GM18909 (cell line): ENCODE results near the gene RAB3C.

ENCODE experiments used
- ATAC-seq: cut with Tn5 transposase; IDR thresholded peaks from one replicate; pipeline ENCODE4 v1.9.1; 2021; ENCODE audit warnings: mild to moderate bottlenecking; ENCODE audit not compliant: unreplicated experiment, poor library complexity

Gene RAB3C

DNA sequence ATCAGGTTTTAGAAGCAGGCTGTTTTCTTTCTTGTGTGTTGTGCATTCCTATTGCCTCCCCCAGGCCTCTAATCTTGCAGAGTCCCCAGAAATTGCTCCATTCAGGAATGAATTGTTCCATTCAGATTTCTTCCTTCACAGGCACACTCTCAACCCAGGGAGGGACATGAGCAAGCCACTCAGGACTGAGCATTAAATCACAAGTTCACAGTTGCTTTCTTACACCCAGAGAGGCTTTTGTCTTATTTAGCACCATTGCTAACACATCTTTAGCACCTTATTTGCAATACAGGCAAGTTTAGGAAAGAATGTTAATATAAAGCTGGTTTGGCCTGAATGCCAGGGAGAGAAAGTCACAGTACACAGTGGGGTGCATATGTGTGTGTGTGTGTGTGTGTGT lies 221.4 kb downstream of the RAB3C start:
- no peak for ATAC-seq

DNA sequence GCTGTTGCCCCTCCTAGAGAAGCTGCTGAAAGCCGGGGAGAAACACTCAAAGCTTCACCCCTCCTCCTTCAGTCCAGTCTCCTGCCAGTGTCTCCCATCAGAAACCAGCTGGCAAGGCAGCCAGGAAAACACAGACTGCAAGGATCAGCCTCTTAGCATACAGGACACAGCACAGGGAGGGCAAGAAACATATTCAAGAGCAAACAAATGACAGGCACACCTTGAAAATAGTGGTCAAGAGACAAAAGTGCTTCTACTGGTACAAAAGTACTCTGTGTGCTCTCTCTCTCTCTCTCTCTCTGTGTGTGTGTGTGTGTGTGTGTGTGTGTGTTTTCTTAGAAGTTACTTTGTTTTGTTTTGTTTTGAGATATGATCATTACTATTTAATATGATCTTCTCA lies 227.2 kb downstream of the RAB3C start:
- no peak for ATAC-seq

GRCh38 chr5:58813855-58814254 lies 231.0 kb downstream of the RAB3C start:
- ATAC-seq, result no peak

GRCh38 chr5:58816181-58816731 lies 233.4 kb downstream of the RAB3C start:
- ATAC-seq, result no peak

- no peak for ATAC-seq
Measured at GRCh38 chr5:58818465-58818864, 235.6 kb downstream of the RAB3C start.

DNA sequence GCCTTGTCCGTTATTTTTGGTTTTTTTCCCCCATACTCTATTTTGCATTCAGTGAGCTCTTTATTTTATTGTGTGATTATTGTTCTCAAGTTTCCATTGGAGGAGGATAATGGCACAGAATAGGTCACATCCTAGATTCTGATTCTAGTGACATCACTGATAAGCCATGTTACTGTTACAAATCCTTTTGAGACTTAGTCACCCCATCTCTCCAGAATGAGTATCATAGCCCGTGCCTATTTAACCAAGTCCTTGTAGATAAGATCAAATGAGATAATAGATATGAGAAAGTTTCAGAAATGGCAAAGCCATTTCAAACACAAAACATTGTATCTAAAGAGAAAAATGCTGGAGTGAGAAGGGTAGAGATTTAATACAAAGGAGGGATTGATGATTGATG lies 242.6 kb downstream of the RAB3C start:
- no peak for ATAC-seq

DNA sequence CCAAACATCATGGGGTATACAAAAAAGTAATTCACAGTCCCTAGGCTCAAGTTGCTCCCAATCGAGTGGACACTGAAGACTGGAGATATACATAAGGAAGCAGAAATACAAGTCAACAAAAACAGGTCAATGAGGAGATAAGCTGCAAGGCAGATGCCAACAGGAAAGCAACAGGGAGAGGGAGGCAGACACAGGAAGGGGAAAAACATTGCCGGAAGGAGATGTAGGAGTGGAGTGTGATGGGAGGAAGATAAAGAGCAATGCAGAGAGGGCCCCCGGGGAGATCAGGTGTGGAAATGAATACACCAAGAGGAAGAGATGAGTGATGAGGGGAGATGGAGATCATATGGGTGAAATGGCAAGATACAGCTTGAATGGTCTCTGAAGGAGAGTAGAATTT lies 243.0 kb downstream of the RAB3C start:
- no peak for ATAC-seq

- ATAC-seq, result no peak
Measured at GRCh38 chr5:58827463-58827862, 244.6 kb downstream of the RAB3C start.

DNA sequence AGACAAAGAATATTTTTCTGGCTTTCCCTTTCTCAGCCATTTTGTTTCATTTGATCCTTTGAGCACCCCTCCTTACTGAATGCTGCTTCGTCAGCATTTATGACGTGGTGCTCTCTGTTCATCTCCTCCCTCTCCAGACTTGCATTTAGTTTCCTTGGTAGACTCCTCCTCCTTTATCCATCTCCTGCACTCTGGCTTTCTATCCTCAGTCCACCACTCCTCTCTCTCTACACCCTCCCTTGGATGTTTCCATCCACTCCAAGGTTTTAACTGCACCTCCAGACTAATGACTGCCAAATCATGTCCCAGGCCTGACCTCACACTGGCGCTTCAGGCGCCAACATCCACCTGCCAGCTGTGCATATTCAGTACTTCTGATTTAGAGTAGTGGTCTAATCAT lies 245.4 kb downstream of the RAB3C start:
- ATAC-seq, result no peak

GRCh38 chr5:58834242-58835225 lies 251.7 kb downstream of the RAB3C start:
- no peak for ATAC-seq

DNA sequence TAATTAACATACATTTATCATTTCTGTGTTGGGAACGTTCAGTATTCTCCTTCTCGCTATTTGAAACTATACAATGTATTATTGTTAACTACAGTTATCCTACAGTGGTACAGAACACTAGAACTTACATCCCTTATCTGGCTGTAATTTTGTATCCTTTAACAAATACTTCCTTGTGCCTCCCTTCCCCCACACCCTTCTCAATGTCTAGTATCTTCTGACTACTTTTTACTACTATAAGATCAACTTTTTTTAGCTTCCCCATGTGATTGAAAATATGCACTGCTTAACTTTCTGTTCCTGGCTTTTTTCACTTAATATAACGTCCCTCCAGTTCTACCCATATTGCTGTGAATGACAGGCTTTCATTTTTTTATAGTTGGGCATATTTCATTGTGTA lies 253.5 kb downstream of the RAB3C start:
- no peak for ATAC-seq

DNA sequence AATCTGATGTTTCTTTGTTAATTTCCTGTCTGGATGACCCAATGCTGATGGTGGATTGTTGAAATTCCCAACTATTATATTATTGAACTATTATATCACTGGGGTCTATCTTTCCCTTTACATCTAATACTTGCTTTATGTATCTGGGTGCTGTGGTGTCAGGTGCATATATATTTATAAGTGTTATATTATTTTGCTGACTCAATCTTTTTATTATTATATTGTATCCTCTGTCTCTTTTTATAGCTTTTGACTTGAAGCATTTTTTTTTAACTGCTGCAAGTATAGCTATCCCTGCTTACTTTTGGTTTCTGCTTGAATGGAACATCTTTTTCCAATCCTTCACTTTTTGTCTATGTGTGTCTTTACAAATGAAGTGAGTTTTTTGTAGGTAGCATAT lies 255.9 kb downstream of the RAB3C start:
- no peak for ATAC-seq

- no peak for ATAC-seq
Measured at GRCh38 chr5:58842852-58843251, 260.0 kb downstream of the RAB3C start.

- no peak for ATAC-seq
Measured at GRCh38 chr5:58844395-58844794, 261.5 kb downstream of the RAB3C start.

GRCh38 chr5:58847041-58847440 lies 264.2 kb downstream of the RAB3C start:
- peak; percentile 51 for ATAC-seq

DNA sequence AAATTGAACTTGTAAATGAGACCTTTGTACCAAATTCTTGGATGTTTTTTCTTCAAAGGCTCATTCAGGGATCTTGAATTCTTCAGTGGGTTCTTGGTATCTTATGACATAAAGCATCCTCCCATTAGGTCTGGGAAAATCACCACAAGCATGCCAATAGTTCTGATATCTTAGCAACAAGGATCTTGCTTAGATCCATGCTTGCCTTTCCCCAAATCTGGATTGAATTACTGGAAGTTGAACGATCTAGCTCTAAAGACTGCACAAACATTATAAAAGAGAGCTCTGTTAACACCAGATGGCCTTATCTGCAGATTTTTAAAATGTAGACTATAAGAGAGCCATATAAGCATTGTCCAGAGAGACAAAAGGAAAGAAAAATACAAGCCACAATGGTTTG lies 266.3 kb downstream of the RAB3C start:
- no peak for ATAC-seq

DNA sequence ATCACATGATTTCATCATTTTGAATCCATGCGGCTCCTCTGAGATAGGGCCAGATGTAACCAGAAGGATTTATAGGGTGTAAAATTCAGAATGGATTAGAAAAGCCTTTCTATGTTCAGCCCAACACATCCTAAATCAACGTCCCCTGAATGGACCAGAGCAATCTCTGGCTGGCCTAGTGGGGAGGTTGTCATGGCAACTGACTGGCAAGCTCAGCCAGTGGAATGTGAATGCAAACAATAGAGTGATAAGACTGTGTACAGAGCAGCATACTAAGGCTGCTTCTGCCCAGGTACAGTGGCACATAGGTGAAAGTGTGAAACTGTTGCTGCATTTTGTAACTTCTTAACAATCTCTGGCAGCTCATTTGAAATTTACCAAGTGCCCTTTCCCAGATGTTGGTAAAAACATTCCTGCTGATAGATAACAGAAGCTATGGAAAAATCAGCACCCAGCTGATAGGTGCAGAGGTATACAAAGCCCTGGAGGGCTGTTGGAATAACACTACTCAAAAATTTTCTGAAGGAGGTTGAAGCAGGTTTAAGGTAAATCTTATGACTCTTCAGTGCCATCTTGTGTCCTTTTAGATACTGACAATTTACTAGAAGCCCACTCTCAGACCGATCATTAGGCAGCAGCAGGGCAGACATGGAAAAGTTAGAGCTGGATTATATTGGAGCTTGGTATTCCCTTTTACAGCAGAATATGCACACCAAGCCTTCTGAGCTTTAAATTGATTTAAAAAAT lies 267.2 kb downstream of the RAB3C start:
- ATAC-seq, result peak; percentile 71

DNA sequence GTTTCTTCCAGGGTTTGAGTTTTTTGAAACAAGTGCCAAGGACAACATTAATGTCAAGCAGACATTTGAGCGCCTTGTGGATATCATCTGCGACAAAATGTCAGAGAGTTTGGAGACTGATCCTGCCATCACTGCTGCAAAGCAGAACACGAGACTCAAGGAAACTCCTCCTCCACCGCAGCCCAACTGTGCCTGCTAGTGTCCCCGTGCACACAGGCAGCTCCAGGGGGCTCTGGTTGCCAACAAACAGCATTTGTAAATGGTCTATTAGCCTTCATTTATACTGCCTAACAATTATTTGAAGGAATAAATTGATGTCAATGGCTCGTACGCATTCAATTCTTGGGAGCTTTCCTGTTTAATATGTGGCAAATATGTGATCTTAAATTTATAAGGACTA lies 268.3 kb downstream of the RAB3C start:
- ATAC-seq, result no peak

DNA sequence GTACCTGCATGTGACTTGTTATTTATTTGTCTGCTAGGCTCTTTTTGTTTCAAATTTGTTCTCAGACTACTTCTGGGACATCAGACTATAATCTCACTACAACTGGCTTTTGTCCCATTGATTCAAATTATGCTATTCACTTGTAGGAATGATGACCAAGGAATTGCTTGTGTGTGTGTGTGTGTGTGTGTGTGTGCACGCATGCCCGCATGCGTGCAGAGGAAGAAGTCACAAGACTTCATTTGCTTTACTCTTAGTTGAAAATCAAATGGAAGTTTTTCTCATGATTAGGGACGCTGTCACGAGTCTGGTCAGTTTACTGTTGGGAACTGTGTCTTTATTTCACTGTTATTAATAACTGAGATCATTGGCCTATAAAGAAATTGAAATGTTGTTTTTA lies 268.7 kb downstream of the RAB3C start:
- ATAC-seq, result no peak

- ATAC-seq, result no peak
Measured at GRCh38 chr5:58852566-58852965, 269.7 kb downstream of the RAB3C start.

DNA sequence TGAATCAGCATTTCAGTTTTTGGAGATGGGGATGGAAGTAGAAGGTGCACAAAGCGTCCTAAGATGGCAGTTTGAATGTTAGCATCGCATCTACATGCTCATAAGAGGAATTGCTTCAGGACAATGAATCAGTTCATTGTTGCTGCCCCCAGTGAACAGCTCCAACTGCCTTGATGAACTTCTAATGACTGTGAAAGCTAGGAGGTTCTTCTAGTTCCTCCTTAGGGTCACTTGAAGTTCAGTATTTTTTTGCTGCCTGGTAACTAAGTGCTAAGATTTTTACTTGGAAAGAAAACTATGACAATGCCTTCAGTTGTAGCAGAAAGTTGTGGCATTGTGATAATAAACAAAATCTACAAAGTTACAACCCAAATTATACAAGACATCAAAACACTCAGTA lies 271.6 kb downstream of the RAB3C start:
- no peak for ATAC-seq
